ENCODE data around the gene MAST4.

DNA sequence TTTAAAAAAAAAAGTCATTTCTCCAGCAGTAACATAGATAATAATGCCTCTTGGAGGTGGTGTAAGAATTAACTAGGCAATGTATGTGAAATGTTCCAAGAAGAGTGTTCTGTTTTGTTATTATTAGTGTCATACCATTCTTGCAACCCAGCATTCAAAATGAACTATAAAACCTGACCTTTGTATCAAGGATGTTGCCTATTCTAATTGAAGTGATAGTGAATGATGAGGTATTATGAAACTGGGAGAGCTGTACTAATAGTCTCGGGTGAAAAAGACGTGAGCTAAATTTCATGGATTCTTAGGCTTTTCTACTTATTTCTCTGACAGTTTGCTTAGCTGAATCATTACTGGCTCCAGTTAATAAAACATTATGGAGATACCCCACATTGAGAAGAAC is 375.8 kb downstream of the MAST4 start:
- TF ChIP-seq POLR2AphosphoS5 (IDR thresholded peaks at IDR 0.05; ENCODE audit: borderline replicate concordance, low read depth, low read length) = no peak
- TF ChIP-seq EZH2 (IDR thresholded peaks at IDR 0.05) = no peak

Data from SK-N-MC (cell line).